H1 (cell line): Measurements from ENCODE around the gene GAS7. TPM values are rescaled to one million over a fixed set of nuclear protein-coding genes. Genes with fewer than 3 reads are reported as not detected.

ENCODE experiments used
- CTCF ChIA-PET: fragments of 300-600 bp; sonication (Branson Sonifier 250); formaldehyde crosslinking; loops from one replicate; lab custom pipeline; 2021; ENCODE audit not compliant: partially characterized antibody; lab: Charles Lee
- POLR2A ChIA-PET: fragments of 300-600 bp; sonication (Branson Sonifier 250); formaldehyde crosslinking; loops from one replicate; lab custom pipeline; 2021; ENCODE audit warnings: inconsistent platforms; ENCODE audit not compliant: partially characterized antibody; lab: Charles Lee
- DNase-seq, 2 experiments: peaks; one replicate each; pipeline versions ENCODE4 v3.0.0 to v3.0.0-alpha.2; 2010 to 2022; ENCODE audit warnings: low spot score in 2 of 2, low read depth in 1 of 2, mixed read lengths in 1 of 2
- FAIRE-seq: peaks from 2 replicates; lab custom pipeline; 2011; peaks lifted over from hg19 to GRCh38; lab: Jason Lieb, UNC
- H2AFZ ChIP-seq: 2 replicates; pipeline ENCODE4 v1.8.1; 2012; ENCODE audit warnings: low read length, inconsistent platforms
- H2AK5ac ChIP-seq: 2 replicates; pipeline ENCODE4 v1.6.1; 2013; ENCODE audit warnings: low read depth, low read length
- H2BK120ac ChIP-seq: replicated peaks from 2 replicates; pipeline ENCODE3; 2013; ENCODE audit warnings: low read depth, low read length, inconsistent platforms
- H2BK12ac ChIP-seq: 2 replicates; pipeline ENCODE4 v1.6.1; 2013; ENCODE audit warnings: low read depth, low read length
- H2BK15ac ChIP-seq: 2 replicates; pipeline ENCODE4 v1.6.1; 2013; ENCODE audit warnings: low read length
- H2BK20ac ChIP-seq: 2 replicates; pipeline ENCODE4 v1.6.1; 2013; ENCODE audit warnings: low read length
- H2BK5ac ChIP-seq: 2 replicates; pipeline ENCODE4 v1.6.1; 2013; ENCODE audit warnings: low read depth, low read length
- H3K14ac ChIP-seq: 2 replicates; pipeline ENCODE4 v1.6.1; 2013; ENCODE audit warnings: inconsistent platforms; ENCODE audit not compliant: insufficient read length
- H3K18ac ChIP-seq: 2 replicates; pipeline ENCODE4 v1.6.1; 2013; ENCODE audit warnings: low read length; ENCODE audit errors: extremely low read depth
- H3K23ac ChIP-seq: 2 replicates; pipeline ENCODE4 v1.6.1; 2013; ENCODE audit warnings: inconsistent platforms; ENCODE audit not compliant: insufficient read length
- H3K23me2 ChIP-seq: 2 replicates; pipeline ENCODE4 v1.6.1; 2013; ENCODE audit warnings: low read depth, low read length
- H3K27ac ChIP-seq: 2 replicates; pipeline ENCODE4 v1.6.1; 2011; ENCODE audit warnings: low read depth, low read length, inconsistent platforms
- H3K27me3 ChIP-seq, 4 experiments: replicated peaks in 1 of 4; 1 replicate in 1 of 4; 2 replicates in 3 of 4; pipeline versions ENCODE4 v1.6.1 to v1.8.1; 2011 to 2013; ENCODE audit warnings: low read length in 3 of 4, mild to moderate bottlenecking in 3 of 4, inconsistent platforms in 2 of 4, mixed read lengths in 2 of 4, moderate library complexity in 1 of 4; ENCODE audit not compliant: control insufficient read depth in 3 of 4, insufficient read depth in 3 of 4; ENCODE audit errors: extremely low read depth in 1 of 4
- H3K36me3 ChIP-seq, 4 experiments: 2 replicates each; pipeline versions ENCODE4 v1.6.1 to v1.8.1; 2011 to 2013; ENCODE audit warnings: mild to moderate bottlenecking in 4 of 4, low read length in 3 of 4, moderate library complexity in 2 of 4, control low read depth in 1 of 4, inconsistent platforms in 1 of 4; ENCODE audit not compliant: insufficient read depth in 4 of 4, control insufficient read depth in 2 of 4
- H3K4ac ChIP-seq: replicated peaks from 2 replicates; pipeline ENCODE3; 2013; ENCODE audit warnings: low read length, low read depth, mixed read lengths, inconsistent platforms; ENCODE audit not compliant: insufficient read length
- H3K4me1 ChIP-seq, 4 experiments: replicated peaks in 1 of 4; 1 replicate in 1 of 4; 2 replicates in 3 of 4; pipeline versions ENCODE4 v1.6.1 to v1.8.1; 2011 to 2013; ENCODE audit warnings: low read length in 3 of 4, inconsistent platforms in 2 of 4, mixed read lengths in 1 of 4; ENCODE audit not compliant: insufficient read depth in 4 of 4, control insufficient read depth in 3 of 4
- H3K4me2 ChIP-seq, 2 experiments: 2 replicates each; pipeline versions ENCODE4 v1.6.1 to v1.8.1; 2011 to 2013; ENCODE audit warnings: low read depth in 2 of 2, low read length in 2 of 2, control low read depth in 1 of 2, inconsistent platforms in 1 of 2, mild to moderate bottlenecking in 1 of 2; ENCODE audit not compliant: insufficient read depth in 1 of 2
- H3K4me3 ChIP-seq, 4 experiments: fragments of 200-600, 300-600 bp in 1 of 4; sonication (generic), shearing (Covaris generic), sonication (Bioruptor Twin) in 1 of 4; 2 replicates each; pipeline versions ENCODE4 v1.5.1 to v1.8.1; 2011 to 2016; ENCODE audit warnings: low read length in 4 of 4, low read depth in 3 of 4, control low read depth in 2 of 4, inconsistent platforms in 2 of 4, mild to moderate bottlenecking in 2 of 4, mixed read lengths in 1 of 4, moderate library complexity in 1 of 4; ENCODE audit not compliant: insufficient read depth in 2 of 4; ENCODE audit errors: extremely low read depth in 1 of 4
- H3K56ac ChIP-seq: replicated peaks from 2 replicates; pipeline ENCODE3; 2013; ENCODE audit warnings: low read depth, mild to moderate bottlenecking, mixed read lengths, low read length, inconsistent platforms; ENCODE audit not compliant: insufficient read length
- H3K79me1 ChIP-seq: 2 replicates; pipeline ENCODE4 v1.6.1; 2013; ENCODE audit warnings: low read depth, low read length, control low read depth
- H3K79me2 ChIP-seq, 2 experiments: 2 replicates each; pipeline versions ENCODE4 v1.6.1 to v1.8.1; 2012 to 2013; ENCODE audit warnings: low read length in 2 of 2, mild to moderate bottlenecking in 2 of 2, inconsistent platforms in 1 of 2; ENCODE audit not compliant: insufficient read depth in 2 of 2, control insufficient read depth in 1 of 2
- H3K9ac ChIP-seq, 4 experiments: replicated peaks in 1 of 4; 1 replicate in 1 of 4; 2 replicates in 3 of 4; pipeline versions ENCODE4 v1.6.1 to v1.8.1; 2011 to 2013; ENCODE audit warnings: low read depth in 3 of 4, low read length in 3 of 4, control low read depth in 2 of 4, mild to moderate bottlenecking in 2 of 4, moderate library complexity in 2 of 4, inconsistent platforms in 1 of 4; ENCODE audit errors: extremely low read depth in 1 of 4
- H3K9me3 ChIP-seq, 2 experiments: 2 replicates each; pipeline versions ENCODE4 v1.6.1 to v1.8.1; 2012 to 2013; ENCODE audit warnings: mild to moderate bottlenecking in 2 of 2, moderate library complexity in 2 of 2, control low read depth in 1 of 2, inconsistent platforms in 1 of 2, low read depth in 1 of 2, low read length in 1 of 2, mixed read lengths in 1 of 2; ENCODE audit not compliant: insufficient read depth in 2 of 2
- H4K20me1 ChIP-seq, 2 experiments: replicated peaks in 1 of 2; 2 replicates each; pipeline versions ENCODE3 to v1.8.1; 2011 to 2013; ENCODE audit warnings: inconsistent platforms in 2 of 2, low read length in 2 of 2, mild to moderate bottlenecking in 1 of 2; ENCODE audit not compliant: insufficient read depth in 2 of 2, control insufficient read depth in 1 of 2
- H4K5ac ChIP-seq: 2 replicates; pipeline ENCODE4 v1.6.1; 2013; ENCODE audit warnings: low read length, low read depth, mixed read lengths, inconsistent platforms; ENCODE audit not compliant: insufficient read length
- H4K8ac ChIP-seq: 2 replicates; pipeline ENCODE4 v1.8.0; 2013; ENCODE audit warnings: mild to moderate bottlenecking, moderate library complexity, low read length, inconsistent platforms; ENCODE audit not compliant: insufficient read depth; ENCODE audit errors: extremely low read depth
- H4K91ac ChIP-seq: replicated peaks from 2 replicates; pipeline ENCODE3; 2013; ENCODE audit warnings: low read length, mixed read lengths, inconsistent platforms; ENCODE audit not compliant: insufficient read length
- ASH2L ChIP-seq: fragments of 200-600, 300-600 bp; sonication (generic); IDR thresholded peaks from one replicate; pipeline ENCODE4 v1.7.1; 2017; ENCODE audit warnings: low read length
- BCL11A ChIP-seq, 2 experiments: IDR thresholded peaks; one replicate each; pipeline ENCODE4 v1.6.1; 2011; ENCODE audit warnings: low read depth in 2 of 2, low read length in 2 of 2, mild to moderate bottlenecking in 2 of 2
- CTBP2 ChIP-seq: IDR thresholded peaks from 2 replicates; pipeline ENCODE4 v1.7.0; 2011; ENCODE audit warnings: borderline replicate concordance, mild to moderate bottlenecking, moderate library complexity, mixed read lengths, low read length; ENCODE audit not compliant: insufficient read depth, insufficient read length
- E2F6 ChIP-seq: IDR thresholded peaks from 2 replicates; pipeline ENCODE4 v1.6.1; 2012; ENCODE audit warnings: inconsistent platforms
- EZH2 ChIP-seq: fragments of 200-600 bp; sonication (generic); IDR thresholded peaks from 2 replicates; pipeline ENCODE4 v1.7.1; 2012; ENCODE audit warnings: low read depth, mild to moderate bottlenecking, moderate library complexity, low read length, inconsistent platforms; ENCODE audit not compliant: severe bottlenecking
- HDAC2 ChIP-seq, 2 experiments: fragments of 300-600 bp in 1 of 2; sonication (generic) in 1 of 2; IDR thresholded peaks; 2 replicates each; pipeline ENCODE4 v1.6.1; 2011 to 2012; ENCODE audit warnings: low read depth in 2 of 2, low read length in 2 of 2, mild to moderate bottlenecking in 2 of 2, moderate library complexity in 2 of 2, borderline replicate concordance in 1 of 2, inconsistent platforms in 1 of 2
- JUN ChIP-seq: IDR thresholded peaks from 2 replicates; pipeline ENCODE4 v1.6.1; 2011; ENCODE audit warnings: low read depth, mild to moderate bottlenecking, improper control_type of control experiment, low read length
- SIN3A ChIP-seq, 2 experiments: IDR thresholded peaks in 1 of 2; conservative IDR thresholded peaks in 1 of 2; 2 replicates each; pipeline ENCODE4 v1.6.1; 2011 to 2012; ENCODE audit warnings: low read length in 2 of 2, improper control_type of control experiment in 1 of 2, low read depth in 1 of 2, mild to moderate bottlenecking in 1 of 2
- SRF ChIP-seq: IDR thresholded peaks from 2 replicates; pipeline ENCODE4 v1.6.1; 2011; ENCODE audit warnings: mild to moderate bottlenecking, low read depth, low read length, moderate library complexity
- TAF7 ChIP-seq: optimal IDR thresholded peaks from 2 replicates; pipeline ENCODE3; 2011; ENCODE audit warnings: low read depth, mild to moderate bottlenecking, inconsistent platforms, low read length, moderate library complexity, borderline replicate concordance
- USF2 ChIP-seq: IDR thresholded peaks from 2 replicates; pipeline ENCODE4 v1.6.1; 2011; ENCODE audit warnings: low read length, improper control_type of control experiment
- YY1 ChIP-seq: IDR thresholded peaks from 2 replicates; pipeline ENCODE4 v1.6.1; 2011; ENCODE audit warnings: low read depth, mild to moderate bottlenecking, low read length
- WGBS, 2 experiments: shearing (Covaris generic) in 1 of 2; methylation state at CpG; one replicate each; pipeline versions ENCODE4 v1.1.6 to v1.1.7; 2013 to 2015; ENCODE audit warnings: low lambda C conversion rate in 2 of 2, mixed read lengths in 2 of 2, inconsistent platforms in 1 of 2, low coverage in 1 of 2, missing lambda C conversion rate in 1 of 2; ENCODE audit not compliant: insufficient replicate concordance in 2 of 2, insufficient coverage in 1 of 2, insufficient read length in 1 of 2; ENCODE audit errors: extremely low coverage in 1 of 2, missing lambda C conversion rate in 1 of 2; 5-methylcytosine and 5-hydroxymethylcytosine counted together
- polyA plus RNA-seq, 7 experiments: library from polyadenylated mRNA; depleted of rRNA in 3 of 7; stranded (reverse) in 5 of 7; unstranded in 2 of 7; fragments of >200 nt in 5 of 7; fragments of 200-250 nt in 2 of 7; gene quantifications; 1 replicate in 5 of 7; 2 replicates in 1 of 7; 4 replicates in 1 of 7; pipeline versions ENCODE4 v1.2.1 to v1.2.3, GENCODE V29; 2011 to 2013; ENCODE audit warnings: missing spikeins in 2 of 7, mixed read lengths in 2 of 7
- total RNA-seq: library from RNA; stranded (reverse); fragmentation: NEBNext Ultra II Directional; extraction: Animal tissue kit (Norgen Biotek cat#: 25700); gene quantifications from 2 replicates; pipeline ENCODE4 v1.2.1, GENCODE V29; 2021

Gene GAS7
- total and polyA plus RNA-seq, 2 of the 8 experiments (the other 6 are each of a cell fraction or from before 2014, with no cell fraction given), result 5.0 to 14.5 TPM

- Histone ChIP-seq H3K36me3 (no peaks in the 10 kb centered on the region), H3K4ac (no peak overlapping the region), H4K8ac (no peak overlapping the region), H3K23me2 (0 out of 2 replicates have a peak, but pooled peaks cover 2% of the 10 kb centered on the region), H3K27me3 (no peaks in the 10 kb centered on the region), H2BK5ac (no peak overlapping the region), H3K23ac (no peak overlapping the region), H2BK12ac (no peak overlapping the region), H3K18ac (no peak overlapping the region), H3K27ac (no peak overlapping the region), H4K5ac (no peak overlapping the region), H3K79me1 (no peaks in the 10 kb centered on the region), H2BK120ac (no peak overlapping the region), H3K4me2 (no peak overlapping the region), H3K9me3 (no peaks in the 10 kb centered on the region), H3K9ac (no peak overlapping the region), H3K14ac (no peak overlapping the region), H4K91ac (no peak overlapping the region), H2BK15ac (no peak overlapping the region), H3K79me2 (no peaks in the 10 kb centered on the region), H2AFZ (no peak overlapping the region), H2AK5ac (no peak overlapping the region), H3K4me1 (no peaks in the 10 kb centered on the region), H3K4me3 (no peak overlapping the region), H4K20me1 (no peaks in the 10 kb centered on the region), H2BK20ac (no peak overlapping the region), H3K56ac (no peak overlapping the region)
- DNase-seq (no peak), FAIRE-seq (no peak)
- TF ChIP-seq USF2 (no peak), TAF7 (no peak), ASH2L (no peak), JUN (no peak), CTBP2 (no peak), SIN3A (conservative IDR thresholded peaks at IDR 0.05 in 1 of 2, IDR thresholded peaks at IDR 0.05 in 1 of 2; ENCODE audit: low read depth in 1 of 2, low read length in 2 of 2) (no peak), BCL11A (IDR thresholded peaks at IDR 0.05; ENCODE audit: low read depth in 2 of 2, low read length in 2 of 2) (no peak), EZH2 (no peak), YY1 (no peak), HDAC2 (IDR thresholded peaks at IDR 0.05; ENCODE audit: borderline replicate concordance in 1 of 2, low read depth in 2 of 2, low read length in 2 of 2) (no peak), E2F6 (no peak), SRF (no peak)
- WGBS, 2 experiments, result 97% methylated on average over 4 of the region's 4 CpGs; no CpG with 5 or more reads in 1 of the 2 experiments
- ChIA-PET POLR2A (no interaction called here), CTCF (no interaction called here)
Observed at GRCh38 chr17:10241781-10242180, 43.4 kb upstream of the GAS7 start.
